Mesenchymal stem cell (in vitro differentiated cells and primary cell): ENCODE results near the gene KRTAP10-3.

Source experiments
- DNase-seq: peaks from one replicate; pipeline ENCODE4 v3.0.0-alpha.2; 2013
- H2AFZ ChIP-seq: one replicate; pipeline ENCODE4 v1.6.1; 2013; ENCODE audit warnings: low read depth, mild to moderate bottlenecking, control low read depth, inconsistent platforms, low read length, moderate library complexity
- H2AK5ac ChIP-seq: 2 replicates; pipeline ENCODE4 v1.6.1; 2013; ENCODE audit warnings: low read length, moderate library complexity, mild to moderate bottlenecking, inconsistent platforms; ENCODE audit not compliant: severe bottlenecking
- H2BK120ac ChIP-seq: one replicate; pipeline ENCODE4 v1.6.1; 2013; ENCODE audit warnings: low read depth, mild to moderate bottlenecking, inconsistent platforms, low read length, moderate library complexity
- H2BK12ac ChIP-seq, 2 experiments: one replicate each; pipeline ENCODE4 v1.6.1; 2013; ENCODE audit warnings: inconsistent platforms in 2 of 2, low read length in 2 of 2, mild to moderate bottlenecking in 2 of 2, moderate library complexity in 2 of 2, control low read depth in 1 of 2
- H2BK15ac ChIP-seq: one replicate; pipeline ENCODE4 v1.6.1; 2013; ENCODE audit warnings: mild to moderate bottlenecking, low read depth, inconsistent platforms; ENCODE audit not compliant: poor library complexity, severe bottlenecking
- H2BK5ac ChIP-seq: 2 replicates; pipeline ENCODE4 v1.6.1; 2013; ENCODE audit warnings: low read depth, mild to moderate bottlenecking, low read length, control low read depth, inconsistent platforms; ENCODE audit not compliant: poor library complexity, severe bottlenecking
- H3K14ac ChIP-seq, 2 experiments: one replicate each; pipeline ENCODE4 v1.6.1; 2013; ENCODE audit warnings: inconsistent platforms in 2 of 2, low read length in 2 of 2, control low read depth in 1 of 2, mild to moderate bottlenecking in 1 of 2, moderate library complexity in 1 of 2
- H3K18ac ChIP-seq, 2 experiments: one replicate each; pipeline ENCODE4 v1.6.1; 2013; ENCODE audit warnings: inconsistent platforms in 2 of 2, low read length in 2 of 2, control low read depth in 1 of 2, low read depth in 1 of 2, mild to moderate bottlenecking in 1 of 2
- H3K23ac ChIP-seq, 2 experiments: one replicate each; pipeline ENCODE4 v1.6.1; 2013; ENCODE audit warnings: inconsistent platforms in 2 of 2, low read length in 2 of 2, mild to moderate bottlenecking in 2 of 2, moderate library complexity in 2 of 2, control low read depth in 1 of 2
- H3K27ac ChIP-seq: 2 replicates; pipeline ENCODE4 v1.5.1; 2013; ENCODE audit warnings: mild to moderate bottlenecking, moderate library complexity, low read length, control low read depth, inconsistent platforms; ENCODE audit not compliant: poor library complexity, severe bottlenecking
- H3K27me3 ChIP-seq, 2 experiments: 2 replicates each; pipeline versions ENCODE4 v1.6.1 to v1.7.0; 2013; ENCODE audit warnings: low read length in 2 of 2, mild to moderate bottlenecking in 2 of 2, moderate library complexity in 2 of 2, control low read depth in 1 of 2, inconsistent platforms in 1 of 2; ENCODE audit not compliant: control insufficient read depth in 1 of 2, insufficient read depth in 1 of 2
- H3K36me3 ChIP-seq, 2 experiments: 2 replicates each; pipeline versions ENCODE4 v1.6.1 to v1.7.0; 2013; ENCODE audit warnings: low read length in 2 of 2, control low read depth in 1 of 2, inconsistent platforms in 1 of 2, low read depth in 1 of 2, mild to moderate bottlenecking in 1 of 2; ENCODE audit not compliant: insufficient read depth in 2 of 2, control insufficient read depth in 1 of 2
- H3K4ac ChIP-seq, 2 experiments: one replicate each; pipeline ENCODE4 v1.6.1; 2013; ENCODE audit warnings: inconsistent platforms in 2 of 2, low read length in 2 of 2, mild to moderate bottlenecking in 2 of 2, moderate library complexity in 2 of 2, control low read depth in 1 of 2, low read depth in 1 of 2
- H3K4me1 ChIP-seq: 2 replicates; pipeline ENCODE4 v1.6.1; 2013; ENCODE audit warnings: low read depth, low read length, control low read depth; ENCODE audit not compliant: control insufficient read depth, insufficient read depth
- H3K4me2 ChIP-seq: 2 replicates; pipeline ENCODE4 v1.6.1; 2013; ENCODE audit warnings: low read length, mild to moderate bottlenecking, inconsistent platforms; ENCODE audit not compliant: poor library complexity, severe bottlenecking
- H3K4me3 ChIP-seq, 2 experiments: 2 replicates each; pipeline versions ENCODE4 v1.5.1 to v1.7.0; 2013; ENCODE audit warnings: low read length in 2 of 2, mild to moderate bottlenecking in 2 of 2, control low read depth in 1 of 2, low read depth in 1 of 2; ENCODE audit not compliant: insufficient read depth in 1 of 2
- H3K79me1 ChIP-seq: replicated peaks from 2 replicates; pipeline ENCODE4 v1.6.1; 2013; ENCODE audit warnings: mild to moderate bottlenecking, control low read depth, low read length, inconsistent platforms; ENCODE audit not compliant: poor library complexity, severe bottlenecking
- H3K9ac ChIP-seq: 2 replicates; pipeline ENCODE4 v1.7.0; 2013; ENCODE audit warnings: mild to moderate bottlenecking, low read length, moderate library complexity
- H3K9me3 ChIP-seq: 2 replicates; pipeline ENCODE4 v1.7.0; 2013; ENCODE audit warnings: mild to moderate bottlenecking, low read length; ENCODE audit not compliant: control insufficient read depth
- H4K8ac ChIP-seq: one replicate; pipeline ENCODE4 v1.6.1; 2013; ENCODE audit warnings: inconsistent platforms, mild to moderate bottlenecking, low read length, moderate library complexity
- H4K91ac ChIP-seq: one replicate; pipeline ENCODE4 v1.6.1; 2013; ENCODE audit warnings: mild to moderate bottlenecking, low read length, inconsistent platforms
- WGBS: methylation state at CpG from one replicate; pipeline ENCODE4 v1.1.7; 2013; ENCODE audit warnings: mixed read lengths; 5-methylcytosine and 5-hydroxymethylcytosine counted together

The KRTAP10-3 gene

DNA sequence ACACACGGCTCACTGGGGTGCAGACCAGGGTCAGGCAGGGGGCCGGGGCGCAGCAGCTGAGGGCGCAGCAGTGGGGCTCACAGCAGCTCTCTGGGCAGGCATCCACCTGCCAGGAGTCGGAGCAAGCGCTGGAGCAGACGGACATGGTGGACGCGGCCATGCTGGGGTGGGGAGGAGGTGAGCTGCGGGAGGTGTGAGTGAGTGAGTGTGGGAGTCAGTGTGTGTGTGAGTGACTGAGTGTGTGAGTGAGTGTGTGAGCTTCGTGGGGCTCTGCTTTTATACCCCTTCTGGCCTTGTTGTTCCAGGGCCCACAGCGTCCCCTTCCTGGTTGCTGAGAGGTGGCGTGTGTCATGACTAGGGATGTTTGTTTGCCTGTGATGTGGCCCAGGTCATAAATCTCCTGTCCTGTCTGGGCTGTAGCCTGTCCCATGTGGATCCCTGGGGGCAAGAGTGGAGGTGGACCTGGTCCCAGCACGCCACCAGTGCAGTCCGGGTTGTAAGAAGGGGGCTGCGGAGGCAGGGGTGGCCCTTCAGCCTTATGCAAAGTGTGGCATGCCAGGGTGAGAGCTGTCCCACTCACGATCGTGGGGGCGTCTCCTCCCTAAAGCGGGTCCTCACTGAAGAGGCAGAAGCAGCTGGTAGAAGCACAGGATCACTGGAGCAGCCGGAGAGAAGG lies 18.5 kb downstream of the KRTAP10-3 start, which contains the start of gene KRTAP10-1:
TSS of gene KRTAP10-1 (minus strand) at position 205 of the 676 bp plus-strand sequence. CDS start at position 160, 45 bp downstream.
- Histone ChIP-seq H3K18ac (no peak within 1 kb of the TSS), H2BK12ac (no peak within 1 kb of the TSS), H3K9me3 (peaks cover 16% of the 10 kb centered on the region), H3K4me2 (no peak within 1 kb of the TSS), H3K9ac (no peak within 1 kb of the TSS), H3K14ac (no peak within 1 kb of the TSS), H3K27me3 (peaks cover 4 to 7% of the 10 kb centered on the region in 2 experiments), H2AFZ (no peak within 1 kb of the TSS), H3K4me1 (no peaks in the 10 kb centered on the region), H3K4me3 (no peak within 1 kb of the TSS), H2BK5ac (no peak within 1 kb of the TSS), H2BK15ac (no peak within 1 kb of the TSS), H3K4ac (no peak within 1 kb of the TSS), H2AK5ac (no peak within 1 kb of the TSS), H3K27ac (no peak within 1 kb of the TSS), H3K79me1 (no peaks in the 10 kb centered on the region), H3K23ac (no peak within 1 kb of the TSS), H4K91ac (no peak within 1 kb of the TSS), H3K36me3 (no peaks in the 10 kb centered on the region), H2BK120ac (no peak within 1 kb of the TSS), H4K8ac (no peak within 1 kb of the TSS)
- 83% methylated on average over 19 of the region's 21 CpGs for WGBS
- no peak for DNase-seq

DNA sequence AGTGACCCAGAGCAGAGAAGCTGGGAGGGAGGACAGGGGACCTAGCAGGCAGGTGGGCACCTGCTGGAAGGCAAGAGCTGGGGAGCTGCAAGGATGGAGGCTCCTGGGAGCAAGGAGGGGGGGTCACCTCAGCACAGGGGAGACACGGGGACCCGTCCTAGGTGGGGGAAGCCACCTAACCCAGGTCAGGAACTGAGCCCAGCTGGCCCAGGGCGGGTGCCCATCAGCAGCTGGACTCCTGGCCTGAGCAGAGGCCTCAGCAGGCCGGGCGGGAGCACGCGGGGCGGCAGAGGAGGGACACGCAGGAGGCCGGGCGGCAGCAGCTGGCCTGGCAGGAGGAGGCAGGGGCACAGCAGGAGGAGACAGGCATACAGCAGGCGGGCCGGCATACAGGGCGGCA lies 19.5 kb downstream of the KRTAP10-3 start:
- Histone ChIP-seq H2AK5ac (no peak overlapping the region), H3K4me3 (no peak overlapping the region)
- 70% methylated on average over 14 of the region's 14 CpGs for WGBS

DNA sequence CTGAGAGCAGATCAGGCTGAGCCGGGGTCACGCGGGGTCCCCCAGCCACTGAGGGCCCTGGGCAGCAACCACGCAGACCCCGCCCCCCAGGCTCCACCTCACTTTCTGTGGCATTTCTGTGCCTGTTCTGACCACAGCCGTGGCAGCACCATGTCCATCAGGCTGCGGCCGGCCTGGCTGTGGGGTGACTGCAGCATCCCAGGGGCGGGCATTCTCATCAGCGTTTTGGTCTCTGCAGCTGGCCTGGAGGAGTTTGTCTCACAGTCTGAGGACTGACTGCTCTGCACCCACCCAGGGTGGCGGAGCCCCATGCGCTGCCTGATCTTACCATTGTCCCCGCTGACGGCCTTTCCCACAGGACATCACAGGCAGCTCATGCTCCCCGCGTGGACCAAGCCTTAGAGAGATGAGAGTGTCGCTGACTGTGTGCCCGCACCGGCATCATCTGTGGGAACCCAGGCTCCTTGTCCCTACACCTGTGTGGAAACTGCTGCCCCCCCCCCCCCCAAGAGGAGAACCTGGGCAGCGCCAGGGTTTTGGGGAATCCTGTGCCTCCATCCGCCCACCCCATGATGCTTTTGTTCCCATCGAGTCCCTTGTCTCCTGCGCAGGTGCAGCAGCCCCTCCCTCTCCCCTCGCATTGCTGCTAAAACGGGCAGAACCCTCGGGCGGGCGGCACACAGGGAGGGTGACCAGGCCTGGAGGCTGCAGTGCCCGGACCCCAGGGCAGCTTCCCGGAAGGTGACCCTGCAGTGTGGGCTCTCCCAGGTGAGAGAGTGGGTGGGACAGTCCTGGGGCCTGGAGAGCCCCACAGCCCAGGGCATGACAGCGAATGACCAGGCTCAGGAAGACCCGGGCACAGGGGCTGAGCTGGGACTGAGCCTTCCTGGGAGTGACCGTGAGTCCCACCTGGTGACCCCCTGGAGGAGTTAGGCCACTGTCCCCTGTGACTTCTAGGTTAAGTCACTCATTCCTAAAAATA lies 20.4 kb downstream of the KRTAP10-3 start:
- Histone ChIP-seq H3K4me3 (no peak overlapping the region), H3K27ac (no peak overlapping the region), H2AFZ (no peak overlapping the region), H3K23ac (no peak overlapping the region), H3K18ac (no peak overlapping the region), H2BK120ac (no peak overlapping the region), H2AK5ac (no peak overlapping the region), H3K4me2 (no peak overlapping the region), H3K9me3 (peaks cover 11% of the 10 kb centered on the region), H3K14ac (no peak overlapping the region), H3K4ac (no peak overlapping the region), H2BK15ac (no peak overlapping the region), H4K91ac (no peak overlapping the region), H2BK5ac (no peak overlapping the region), H3K27me3 (peaks cover 4 to 9% of the 10 kb centered on the region in 2 experiments), H3K4me1 (no peaks in the 10 kb centered on the region), H2BK12ac (no peak overlapping the region), H3K36me3 (no peaks in the 10 kb centered on the region), H3K79me1 (no peaks in the 10 kb centered on the region), H4K8ac (no peak overlapping the region), H3K9ac (no peak overlapping the region)
- no peak for DNase-seq
- WGBS, result 92% methylated on average over 33 of the region's 33 CpGs

More for the DNA sequence above, 19.5 kb downstream of the KRTAP10-3 start:
- H3K4me1 ChIP-seq, result no peaks in the 10 kb centered on the region
- no peak overlapping the region for H2BK12ac ChIP-seq
- H3K4ac ChIP-seq, result no peak overlapping the region
- H3K18ac ChIP-seq, result no peak overlapping the region
- H3K79me1 ChIP-seq, result no peaks in the 10 kb centered on the region
- no peak overlapping the region for H3K4me2 ChIP-seq
- H2AFZ ChIP-seq, result no peak overlapping the region
- H3K9me3 ChIP-seq, result peaks cover 16% of the 10 kb centered on the region
- no peak overlapping the region for H2BK5ac ChIP-seq
- no peak overlapping the region for H4K8ac ChIP-seq
- H3K27ac ChIP-seq, result no peak overlapping the region
- H3K27me3 ChIP-seq, result peaks cover 4 to 9% of the 10 kb centered on the region in 2 experiments
- no peak overlapping the region for H3K14ac ChIP-seq
- H3K36me3 ChIP-seq, result no peaks in the 10 kb centered on the region
- H4K91ac ChIP-seq, result no peak overlapping the region
- no peak overlapping the region for H3K23ac ChIP-seq
- no peak overlapping the region for H2BK15ac ChIP-seq
- DNase-seq, result no peak
- H3K9ac ChIP-seq, result no peak overlapping the region
- no peak overlapping the region for H2BK120ac ChIP-seq

DNA sequence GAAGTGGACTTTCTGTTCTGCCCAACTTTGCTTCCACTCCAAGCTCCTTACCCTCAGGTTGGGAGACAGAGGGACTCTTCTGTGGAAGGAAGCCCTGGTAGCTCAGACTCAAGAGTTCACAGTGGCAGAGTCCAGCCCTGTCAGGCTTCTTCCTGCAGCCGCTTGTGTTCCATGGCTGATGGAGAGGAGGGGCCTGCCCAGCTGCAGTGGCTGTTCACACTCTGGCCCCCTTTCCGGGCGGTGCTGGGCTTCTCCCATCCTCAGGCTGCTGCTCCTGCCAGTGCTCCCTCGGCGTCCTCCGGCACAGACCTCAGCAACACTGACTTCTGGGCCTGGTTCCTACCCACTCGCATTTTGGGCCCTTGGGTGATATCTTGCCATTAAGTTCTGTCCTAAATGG lies 22.6 kb downstream of the KRTAP10-3 start:
- Histone ChIP-seq H2AFZ (no peak overlapping the region), H2BK15ac (no peak overlapping the region), H3K79me1 (no peaks in the 10 kb centered on the region), H2BK12ac (no peak overlapping the region), H4K91ac (no peak overlapping the region), H3K27me3 (peaks cover 0 to 6% of the 10 kb centered on the region in 2 experiments), H3K4me2 (no peak overlapping the region), H3K9ac (no peak overlapping the region), H3K9me3 (peaks cover 1% of the 10 kb centered on the region), H3K23ac (no peak overlapping the region), H3K4me3 (no peak overlapping the region), H3K27ac (no peak overlapping the region), H4K8ac (no peak overlapping the region), H2BK120ac (no peak overlapping the region), H3K4me1 (no peaks in the 10 kb centered on the region), H3K14ac (no peak overlapping the region), H2BK5ac (no peak overlapping the region), H3K18ac (no peak overlapping the region), H3K4ac (no peak overlapping the region), H3K36me3 (no peaks in the 10 kb centered on the region), H2AK5ac (no peak overlapping the region)
- DNase-seq, result no peak
- WGBS, result 73% methylated on average over 6 of the region's 7 CpGs
